ENCODE data around the gene DHRS1.

Gene DHRS1

DNA sequence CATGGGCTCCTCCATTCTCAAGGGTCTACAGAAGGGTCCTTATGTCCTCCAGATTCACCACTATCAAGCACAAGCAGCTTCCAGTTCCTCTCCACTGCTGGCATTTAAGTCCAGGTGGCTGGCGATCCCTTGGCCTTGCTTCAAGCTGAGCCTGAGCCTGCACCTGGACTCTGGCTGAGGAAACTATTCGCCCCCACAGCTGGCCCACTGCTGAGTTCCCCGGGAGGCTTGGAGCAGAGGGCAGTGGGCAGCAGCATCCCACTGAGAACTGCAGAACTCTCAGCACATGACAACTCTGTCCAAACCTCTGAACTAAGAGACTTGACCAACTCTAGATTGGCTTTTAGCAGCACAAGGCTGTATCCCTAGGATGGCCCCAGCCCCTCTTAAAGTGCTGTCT lies 16.8 kb downstream of the DHRS1 start:
- no peaks in the 10 kb centered on the region for H3K36me3 ChIP-seq (ENCODE audit: control insufficient read depth, insufficient read depth, low read length)
- no peaks in the 10 kb centered on the region for H3K4me1 ChIP-seq (ENCODE audit: control insufficient read depth, insufficient read depth, low read length)
- H3K27me3 ChIP-seq (ENCODE audit: control insufficient read depth, insufficient read depth, low read length), result no peaks in the 10 kb centered on the region
- H3K4me3 ChIP-seq (ENCODE audit: low read length), result no peak overlapping the region
- no peaks in the 10 kb centered on the region for H3K9me3 ChIP-seq (ENCODE audit: control insufficient read depth, low read length)
- no peak overlapping the region for H3K9ac ChIP-seq (ENCODE audit: low read length)

DNA sequence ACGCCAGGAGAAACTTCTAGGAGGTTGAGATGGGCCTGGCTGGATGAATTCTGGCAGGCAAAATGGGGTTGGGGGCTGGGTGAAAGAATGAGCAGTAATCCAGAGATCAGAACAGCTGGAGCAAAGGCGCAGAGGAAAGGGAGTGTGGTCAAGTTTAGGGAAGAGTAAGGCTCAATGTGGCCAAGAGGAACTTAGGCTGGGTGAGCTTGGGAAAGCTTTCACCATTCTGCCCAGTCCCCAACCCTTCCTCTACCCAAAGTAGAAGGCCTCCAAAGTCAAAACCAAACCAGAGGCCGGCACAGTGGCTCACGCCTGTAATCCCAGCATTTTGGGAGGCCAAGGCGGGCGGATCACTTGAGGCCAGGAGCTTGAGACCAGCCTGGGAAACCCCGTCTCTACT lies 17.9 kb downstream of the DHRS1 start:
- no peak overlapping the region for H3K9ac ChIP-seq (ENCODE audit: low read length)
- H3K36me3 ChIP-seq (ENCODE audit: control insufficient read depth, insufficient read depth, low read length), result no peaks in the 10 kb centered on the region
- no peaks in the 10 kb centered on the region for H3K27me3 ChIP-seq (ENCODE audit: control insufficient read depth, insufficient read depth, low read length)
- H3K4me3 ChIP-seq (ENCODE audit: low read length), result no peak overlapping the region
- H3K9me3 ChIP-seq (ENCODE audit: control insufficient read depth, low read length), result no peaks in the 10 kb centered on the region
- no peaks in the 10 kb centered on the region for H3K4me1 ChIP-seq (ENCODE audit: control insufficient read depth, insufficient read depth, low read length)

DNA sequence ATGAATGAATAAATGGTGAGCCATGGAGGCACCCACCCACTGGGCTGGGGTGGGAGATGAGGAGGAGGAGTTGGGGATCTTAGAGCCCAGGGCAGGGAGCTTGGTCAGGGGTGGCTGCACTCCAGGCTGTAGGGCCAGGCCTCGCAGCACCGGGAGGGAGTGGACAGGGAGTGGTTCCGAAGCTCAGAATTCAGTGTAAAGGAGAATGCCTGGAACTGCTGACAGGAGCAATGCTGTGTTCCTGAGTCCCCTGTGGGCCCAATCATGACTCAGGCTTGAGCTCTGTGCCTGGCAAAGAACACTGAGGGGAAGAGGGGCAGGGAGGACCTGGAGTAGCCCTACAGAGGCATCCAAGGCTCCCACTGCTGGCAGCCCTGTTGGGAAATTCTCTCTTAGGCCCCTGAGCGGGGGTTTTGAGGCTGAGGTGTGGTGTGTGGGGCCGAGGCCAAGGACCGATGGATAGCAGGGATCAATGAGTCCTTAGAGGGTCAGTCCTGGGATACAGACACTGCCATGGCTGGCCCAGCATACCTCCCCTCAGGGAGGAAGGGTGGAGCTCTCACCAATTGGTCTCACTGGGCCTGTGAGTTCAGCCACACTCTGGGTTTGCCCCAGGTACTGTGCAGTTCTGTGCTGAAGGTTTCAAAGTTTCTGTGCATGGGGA lies 18.7 kb downstream of the DHRS1 start:
- no peaks in the 10 kb centered on the region for H3K27me3 ChIP-seq (ENCODE audit: control insufficient read depth, insufficient read depth, low read length)
- no peaks in the 10 kb centered on the region for H3K4me1 ChIP-seq (ENCODE audit: control insufficient read depth, insufficient read depth, low read length)
- H3K9me3 ChIP-seq (ENCODE audit: control insufficient read depth, low read length), result no peaks in the 10 kb centered on the region
- no peak overlapping the region for H3K4me3 ChIP-seq (ENCODE audit: low read length)
- H3K9ac ChIP-seq (ENCODE audit: low read length), result no peak overlapping the region
- H3K36me3 ChIP-seq (ENCODE audit: control insufficient read depth, insufficient read depth, low read length), result no peaks in the 10 kb centered on the region

DNA sequence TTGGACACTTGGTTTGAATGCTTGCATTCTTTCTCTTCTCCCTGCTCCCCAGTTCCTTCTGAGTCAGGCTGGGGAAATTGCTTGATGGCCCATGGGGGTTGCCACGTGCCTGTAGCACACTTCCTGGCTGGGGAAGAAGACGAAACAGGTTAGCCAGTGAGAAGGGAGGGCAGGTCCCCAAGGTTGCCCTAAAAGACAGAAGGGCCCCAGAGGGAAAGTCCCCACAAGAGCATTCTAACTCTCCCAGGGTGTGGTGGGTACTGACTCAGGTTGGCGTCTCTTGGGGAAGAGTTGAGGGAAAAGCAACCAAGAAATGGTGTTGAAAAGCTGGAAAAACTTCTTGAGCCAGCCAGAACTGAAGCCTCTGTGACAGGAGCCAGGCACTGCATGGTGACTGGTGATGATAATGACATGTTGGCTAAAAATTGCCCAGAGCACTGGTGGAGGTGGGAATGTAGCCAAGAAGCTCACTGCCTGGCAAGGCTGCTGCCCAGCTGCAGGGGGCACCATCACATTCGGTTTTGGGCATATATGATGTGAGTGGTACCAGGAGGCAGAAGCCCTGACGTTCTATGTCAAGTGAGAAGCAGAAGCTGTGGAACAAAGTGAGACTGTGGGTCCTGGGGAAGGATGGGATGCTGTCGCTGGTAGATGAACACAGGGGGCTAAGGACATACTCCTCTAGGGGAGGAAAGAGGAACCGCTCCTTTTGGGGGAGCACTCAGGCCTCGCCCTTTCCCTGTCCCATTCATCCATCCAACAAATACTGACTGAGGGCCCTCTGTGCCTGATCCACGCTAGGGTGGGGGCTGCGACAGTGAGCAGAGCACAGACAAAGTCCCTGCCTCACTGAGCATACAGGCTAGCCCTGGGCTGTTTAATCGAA lies 20.0 kb downstream of the DHRS1 start:
- Histone ChIP-seq H3K36me3 (ENCODE audit: control insufficient read depth, insufficient read depth, low read length) (no peaks in the 10 kb centered on the region), H3K27me3 (ENCODE audit: control insufficient read depth, insufficient read depth, low read length) (no peaks in the 10 kb centered on the region), H3K9me3 (ENCODE audit: control insufficient read depth, low read length) (no peaks in the 10 kb centered on the region), H3K4me3 (ENCODE audit: low read length) (no peak overlapping the region), H3K4me1 (ENCODE audit: control insufficient read depth, insufficient read depth, low read length) (peaks cover under 1% of the 10 kb centered on the region), H3K9ac (ENCODE audit: low read length) (no peak overlapping the region)

DNA sequence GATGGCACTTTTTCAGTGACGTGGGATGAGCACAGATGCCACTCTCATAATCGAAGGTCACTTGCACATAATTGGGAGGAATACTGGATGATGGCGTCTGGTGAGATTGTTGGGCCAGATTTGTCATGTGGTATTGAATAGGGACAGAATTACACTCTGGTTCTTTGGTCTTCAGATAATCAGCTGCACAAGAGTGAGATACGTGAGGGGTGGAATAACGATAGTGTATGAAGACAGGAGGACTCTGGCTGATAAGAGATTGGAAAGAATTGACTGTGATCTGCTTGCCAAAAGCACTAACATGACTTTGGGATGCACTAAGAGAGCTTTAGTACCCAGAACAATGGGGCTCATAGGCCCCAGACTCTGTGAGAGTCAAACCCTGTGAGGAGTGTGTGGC lies 21.2 kb downstream of the DHRS1 start:
- Histone ChIP-seq H3K4me3 (ENCODE audit: low read length) (no peak overlapping the region), H3K36me3 (ENCODE audit: control insufficient read depth, insufficient read depth, low read length) (no peaks in the 10 kb centered on the region), H3K4me1 (ENCODE audit: control insufficient read depth, insufficient read depth, low read length) (peaks cover 8% of the 10 kb centered on the region), H3K27me3 (ENCODE audit: control insufficient read depth, insufficient read depth, low read length) (no peaks in the 10 kb centered on the region), H3K9ac (ENCODE audit: low read length) (no peak overlapping the region), H3K9me3 (ENCODE audit: control insufficient read depth, low read length) (no peaks in the 10 kb centered on the region)

DNA sequence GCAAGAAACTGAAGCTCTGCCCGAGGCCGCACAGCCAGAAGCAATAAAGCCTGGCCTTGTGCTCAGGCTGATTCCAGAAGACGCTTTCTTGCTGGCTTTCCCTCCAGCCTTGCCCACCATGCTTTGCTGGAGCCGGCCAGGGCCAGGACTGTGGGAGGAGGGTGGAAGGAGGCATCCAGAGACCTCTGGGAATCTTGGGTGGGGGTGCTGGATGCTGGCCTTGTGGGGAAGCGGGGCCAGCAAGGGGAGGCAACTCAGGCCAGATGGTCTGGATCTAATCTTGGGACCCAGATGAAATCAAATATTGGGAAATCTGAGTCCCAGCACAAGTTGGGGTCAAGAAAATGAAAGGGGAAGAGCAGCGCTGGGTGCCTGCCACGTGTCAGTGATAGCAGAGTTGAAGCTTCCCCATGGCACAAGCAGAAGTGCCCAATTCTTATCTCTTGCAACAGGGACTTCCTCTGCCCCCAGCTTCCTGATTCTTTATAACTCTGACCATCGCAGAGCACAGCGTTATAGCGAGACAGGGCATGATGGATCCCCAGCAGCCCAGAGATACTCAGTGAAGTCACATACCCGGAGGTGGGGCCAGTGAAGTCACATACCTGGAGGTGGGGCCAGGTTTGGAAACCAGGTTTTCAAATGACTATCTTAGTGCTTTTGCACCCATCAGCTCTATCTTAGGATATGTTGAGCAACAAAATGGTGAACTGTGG lies 21.8 kb downstream of the DHRS1 start:
- Histone ChIP-seq H3K4me3 (ENCODE audit: low read length) (no peak overlapping the region), H3K27me3 (ENCODE audit: control insufficient read depth, insufficient read depth, low read length) (no peaks in the 10 kb centered on the region), H3K36me3 (ENCODE audit: control insufficient read depth, insufficient read depth, low read length) (no peaks in the 10 kb centered on the region), H3K9me3 (ENCODE audit: control insufficient read depth, low read length) (no peaks in the 10 kb centered on the region), H3K9ac (ENCODE audit: low read length) (no peak overlapping the region), H3K4me1 (ENCODE audit: control insufficient read depth, insufficient read depth, low read length) (peaks cover 8% of the 10 kb centered on the region)

DNA sequence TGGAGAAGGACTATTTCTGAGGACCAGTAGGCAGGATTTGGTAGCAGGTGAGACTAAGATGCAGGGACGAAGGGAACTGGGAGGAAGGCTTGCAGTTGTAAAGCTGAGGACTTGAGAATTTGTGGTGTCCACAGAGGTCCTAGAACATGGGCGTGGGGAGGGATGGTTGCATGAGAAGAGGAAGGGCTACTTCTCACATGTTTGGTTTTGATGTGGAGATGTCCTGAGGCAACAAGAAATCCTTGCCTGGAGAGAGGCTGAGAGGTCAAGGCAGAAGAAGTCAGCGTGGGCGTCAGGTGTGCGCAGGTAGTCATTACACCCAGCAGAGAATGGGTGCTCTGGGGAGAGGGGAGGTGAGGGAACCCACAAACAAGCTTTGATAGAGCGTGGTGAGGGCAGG lies 22.5 kb downstream of the DHRS1 start:
- no peaks in the 10 kb centered on the region for H3K27me3 ChIP-seq (ENCODE audit: control insufficient read depth, insufficient read depth, low read length)
- no peak overlapping the region for H3K9ac ChIP-seq (ENCODE audit: low read length)
- H3K4me1 ChIP-seq (ENCODE audit: control insufficient read depth, insufficient read depth, low read length), result peaks cover 8% of the 10 kb centered on the region
- H3K4me3 ChIP-seq (ENCODE audit: low read length), result no peak overlapping the region
- H3K36me3 ChIP-seq (ENCODE audit: control insufficient read depth, insufficient read depth, low read length), result no peaks in the 10 kb centered on the region
- H3K9me3 ChIP-seq (ENCODE audit: control insufficient read depth, low read length), result no peaks in the 10 kb centered on the region

DNA sequence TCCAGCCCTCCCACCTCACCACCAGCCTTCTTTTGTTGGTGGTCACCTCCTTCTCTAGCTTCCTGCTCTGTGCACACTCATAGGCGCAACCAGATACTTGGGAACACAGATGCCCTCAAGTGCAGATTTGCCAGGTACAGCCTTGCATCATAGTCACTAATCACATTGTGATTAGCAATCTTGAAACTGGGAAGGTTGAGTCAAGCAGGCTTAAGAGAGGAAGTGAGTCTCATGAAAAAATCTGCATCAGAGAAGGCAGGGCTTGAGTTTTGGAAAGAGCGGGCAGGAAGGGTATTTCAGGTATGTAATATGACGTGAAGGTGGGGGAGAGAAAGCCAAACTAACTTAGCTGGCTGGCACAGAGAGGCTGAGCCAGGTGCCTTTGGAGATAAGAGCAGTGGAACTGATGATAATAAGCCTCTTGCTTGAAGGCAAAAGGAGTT lies 25.5 kb downstream of the DHRS1 start:
- H3K9me3 ChIP-seq (ENCODE audit: control insufficient read depth, low read length), result no peaks in the 10 kb centered on the region
- peaks cover 18% of the 10 kb centered on the region for H3K4me1 ChIP-seq (ENCODE audit: control insufficient read depth, insufficient read depth, low read length)
- H3K27me3 ChIP-seq (ENCODE audit: control insufficient read depth, insufficient read depth, low read length), result no peaks in the 10 kb centered on the region
- H3K9ac ChIP-seq (ENCODE audit: low read length), result no peak overlapping the region
- H3K4me3 ChIP-seq (ENCODE audit: low read length), result no peak overlapping the region
- H3K36me3 ChIP-seq (ENCODE audit: control insufficient read depth, insufficient read depth, low read length), result no peaks in the 10 kb centered on the region

DNA sequence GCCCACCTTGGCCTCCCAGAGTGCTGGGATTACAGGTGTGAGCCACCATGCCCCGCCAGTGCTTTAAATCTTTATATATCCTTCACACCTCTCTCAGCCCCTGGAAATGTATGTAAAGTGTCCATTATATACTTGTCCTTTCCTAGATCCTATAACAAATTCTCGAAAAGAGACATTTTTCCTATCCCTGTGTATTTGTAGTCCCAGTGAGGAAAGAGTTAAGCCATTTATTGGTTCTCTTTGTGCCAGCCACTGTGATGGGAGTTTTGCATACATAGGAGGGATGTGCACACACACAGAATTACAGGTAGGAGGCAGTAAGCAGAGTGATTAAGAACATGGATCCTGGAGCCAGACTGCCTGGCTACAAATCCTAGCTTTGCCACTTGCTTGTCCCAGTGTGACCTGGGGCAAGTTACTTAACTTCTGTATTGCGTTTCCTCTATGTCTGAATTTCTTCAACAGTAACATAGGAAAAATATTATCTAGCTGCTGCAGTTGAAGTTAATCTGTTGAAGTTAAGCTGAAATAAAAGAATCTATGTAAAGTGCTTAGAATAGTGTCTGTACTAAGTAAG lies 26.1 kb downstream of the DHRS1 start:
- no peak overlapping the region for H3K9ac ChIP-seq (ENCODE audit: low read length)
- no peak overlapping the region for H3K4me3 ChIP-seq (ENCODE audit: low read length)
- H3K9me3 ChIP-seq (ENCODE audit: control insufficient read depth, low read length), result no peaks in the 10 kb centered on the region
- peaks cover 18% of the 10 kb centered on the region for H3K4me1 ChIP-seq (ENCODE audit: control insufficient read depth, insufficient read depth, low read length)
- no peaks in the 10 kb centered on the region for H3K36me3 ChIP-seq (ENCODE audit: control insufficient read depth, insufficient read depth, low read length)
- H3K27me3 ChIP-seq (ENCODE audit: control insufficient read depth, insufficient read depth, low read length), result no peaks in the 10 kb centered on the region

DNA sequence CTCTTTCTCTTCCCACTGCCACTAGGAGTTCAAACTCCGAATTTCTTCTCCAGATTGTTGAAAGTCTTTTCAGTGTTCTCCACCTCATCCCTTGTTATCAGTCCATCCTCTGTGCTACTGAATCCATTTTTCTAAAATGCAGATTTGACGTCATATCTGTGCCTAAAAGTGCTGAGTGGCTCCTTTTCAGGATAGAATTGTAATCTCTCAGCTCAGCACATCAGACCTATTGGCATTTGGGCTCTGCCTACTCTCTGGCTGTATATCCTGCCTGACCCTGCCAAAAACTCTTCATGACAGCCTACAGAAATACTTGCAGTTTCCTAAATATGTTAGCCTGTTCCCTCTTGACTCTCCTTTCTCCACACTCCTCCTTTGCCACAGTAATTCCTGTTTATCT lies 27.1 kb downstream of the DHRS1 start:
- Histone ChIP-seq H3K4me1 (ENCODE audit: control insufficient read depth, insufficient read depth, low read length) (peaks cover 18% of the 10 kb centered on the region), H3K9ac (ENCODE audit: low read length) (no peak overlapping the region)

DNA sequence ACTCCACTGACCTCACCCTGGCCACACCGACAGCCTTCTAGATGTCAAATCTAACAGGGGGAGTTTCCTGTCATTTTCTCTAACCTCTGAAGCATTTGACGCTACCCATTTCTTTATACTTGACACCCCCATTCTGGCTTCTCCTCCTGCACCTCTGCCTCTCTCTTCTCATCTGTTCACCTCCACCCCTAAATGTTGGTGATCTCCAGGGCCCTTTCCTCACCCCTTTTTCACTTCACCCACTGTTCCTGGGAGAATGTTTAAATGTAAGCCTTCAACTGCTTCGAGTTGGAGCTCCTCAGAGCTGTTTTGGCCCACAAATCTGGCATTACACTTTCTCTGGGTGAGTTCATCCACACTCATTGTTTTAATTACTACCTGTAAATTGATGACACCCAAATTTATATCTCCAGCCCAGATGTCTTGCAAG lies 27.7 kb downstream of the DHRS1 start:
- Histone ChIP-seq H3K4me3 (ENCODE audit: low read length) (peak overlapping the region; percentile 52), H3K27me3 (ENCODE audit: control insufficient read depth, insufficient read depth, low read length) (no peaks in the 10 kb centered on the region), H3K36me3 (ENCODE audit: control insufficient read depth, insufficient read depth, low read length) (no peaks in the 10 kb centered on the region), H3K9ac (ENCODE audit: low read length) (peak overlapping the region; percentile 98), H3K4me1 (ENCODE audit: control insufficient read depth, insufficient read depth, low read length) (peaks cover 18% of the 10 kb centered on the region), H3K9me3 (ENCODE audit: control insufficient read depth, low read length) (no peaks in the 10 kb centered on the region)

More for the DNA sequence above, 27.1 kb downstream of the DHRS1 start:
- H3K4me3 ChIP-seq (ENCODE audit: low read length), result no peak overlapping the region
- H3K9me3 ChIP-seq (ENCODE audit: control insufficient read depth, low read length), result no peaks in the 10 kb centered on the region
- H3K36me3 ChIP-seq (ENCODE audit: control insufficient read depth, insufficient read depth, low read length), result no peaks in the 10 kb centered on the region
- H3K27me3 ChIP-seq (ENCODE audit: control insufficient read depth, insufficient read depth, low read length), result no peaks in the 10 kb centered on the region
